Ishikawa (cell line): Measurements from ENCODE around the gene ZBTB49.

Experiments used
- CEBPB ChIP-seq: IDR thresholded peaks from 2 replicates; pipeline ENCODE4 v1.6.1; 2012
- CREB1 ChIP-seq: IDR thresholded peaks from 2 replicates; pipeline ENCODE4 v1.6.1; 2012; ENCODE audit warnings: low read depth
- EGR1 ChIP-seq: IDR thresholded peaks from 2 replicates; pipeline ENCODE4 v1.6.1; 2012
- EP300 ChIP-seq: IDR thresholded peaks from 2 replicates; pipeline ENCODE4 v1.6.1; 2012; ENCODE audit warnings: borderline replicate concordance
- FOXM1 ChIP-seq: IDR thresholded peaks from 2 replicates; pipeline ENCODE4 v1.6.1; 2012; ENCODE audit warnings: low read depth, borderline replicate concordance
- MAX ChIP-seq: IDR thresholded peaks from 2 replicates; pipeline ENCODE4 v1.6.1; 2012
- NFIC ChIP-seq: IDR thresholded peaks from 2 replicates; pipeline ENCODE4 v1.6.1; 2012
- RAD21 ChIP-seq: IDR thresholded peaks from 2 replicates; pipeline ENCODE4 v1.6.1; 2012; ENCODE audit warnings: low read depth
- REST ChIP-seq: IDR thresholded peaks from 2 replicates; pipeline ENCODE4 v1.6.1; 2012; ENCODE audit warnings: low read depth, mild to moderate bottlenecking
- TAF1 ChIP-seq: IDR thresholded peaks from 2 replicates; pipeline ENCODE4 v1.6.1; 2012; ENCODE audit warnings: low read depth, mild to moderate bottlenecking
- TCF12 ChIP-seq: IDR thresholded peaks from 2 replicates; pipeline ENCODE4 v1.6.1; 2012; ENCODE audit warnings: low read depth
- USF1 ChIP-seq: IDR thresholded peaks from 2 replicates; pipeline ENCODE4 v1.6.1; 2012
- YY1 ChIP-seq: IDR thresholded peaks from 2 replicates; pipeline ENCODE4 v1.6.1; 2012; ENCODE audit warnings: low read depth
- ZBTB7A ChIP-seq: IDR thresholded peaks from 2 replicates; pipeline ENCODE4 v1.6.1; 2012; ENCODE audit warnings: low read depth

The ZBTB49 gene

DNA sequence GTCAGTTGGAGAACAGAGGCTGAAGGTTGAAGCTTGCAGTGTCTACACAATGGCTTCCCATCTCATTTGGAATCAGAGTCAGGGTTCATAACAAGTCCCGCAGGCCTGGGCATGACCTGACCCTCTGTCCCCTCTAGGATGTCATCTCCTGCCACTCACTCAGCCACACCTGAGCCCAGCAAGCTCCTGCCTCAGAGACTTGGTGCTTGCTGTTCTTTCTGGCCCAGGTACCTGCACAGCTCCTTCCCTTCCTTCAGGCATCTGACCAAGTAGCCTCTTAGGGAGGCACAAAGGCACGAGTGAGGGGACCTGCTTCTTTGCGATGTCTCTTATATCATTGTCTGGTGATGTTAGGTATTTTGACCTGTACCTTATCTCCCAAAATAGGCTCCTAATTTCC lies 9.0 kb downstream of the ZBTB49 start:
- TF ChIP-seq CREB1: no peak
- TF ChIP-seq FOXM1: no peak
- no peak for TF ChIP-seq CEBPB
- TF ChIP-seq MAX: no peak
- TF ChIP-seq RAD21: no peak
- TF ChIP-seq EGR1: no peak
- TF ChIP-seq NFIC: no peak
- TF ChIP-seq ZBTB7A: no peak
- no peak for TF ChIP-seq REST

GRCh38 chr4:4302001-4302400 lies 11.9 kb downstream of the ZBTB49 start:
- TF ChIP-seq EGR1 (no peak), MAX (no peak), CEBPB (no peak), REST (no peak)

DNA sequence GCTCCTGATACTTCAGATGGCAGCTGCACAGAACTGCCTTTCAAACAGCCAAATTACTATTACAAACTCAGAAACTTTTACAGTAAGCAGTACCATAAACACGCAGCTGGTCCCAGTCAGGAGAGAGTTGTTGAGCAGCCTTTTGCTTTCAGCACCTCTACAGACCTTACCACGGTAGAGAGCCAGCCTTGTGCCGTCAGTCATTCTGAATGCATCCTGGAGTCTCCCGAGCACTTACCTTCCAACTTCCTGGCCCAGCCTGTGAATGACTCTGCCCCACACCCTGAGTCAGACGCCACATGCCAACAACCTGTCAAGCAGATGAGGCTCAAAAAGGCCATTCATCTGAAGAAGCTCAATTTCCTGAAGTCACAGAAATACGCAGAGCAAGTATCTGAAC lies 12.4 kb downstream of the ZBTB49 start:
- no peak for TF ChIP-seq USF1
- TF ChIP-seq REST: no peak
- no peak for TF ChIP-seq EP300
- TF ChIP-seq NFIC: no peak
- no peak for TF ChIP-seq MAX
- TF ChIP-seq CREB1: no peak
- TF ChIP-seq TAF1: no peak
- no peak for TF ChIP-seq RAD21
- TF ChIP-seq TCF12: no peak
- no peak for TF ChIP-seq FOXM1
- no peak for TF ChIP-seq YY1
- no peak for TF ChIP-seq EGR1
- no peak for TF ChIP-seq CEBPB

- TF ChIP-seq REST (no peak), TAF1 (no peak), MAX (no peak), CEBPB (no peak), NFIC (no peak), TCF12 (no peak), RAD21 (no peak), YY1 (no peak), EP300 (no peak), FOXM1 (no peak), USF1 (no peak), CREB1 (no peak)
Observed at GRCh38 chr4:4306920-4307319, 16.9 kb downstream of the ZBTB49 start.
